ENCODE measurements around the gene FETUB. TPM values are rescaled to one million over a fixed set of nuclear protein-coding genes. Genes with fewer than 3 reads are reported as not detected.

FETUB gene
- total and polyA plus RNA-seq, 12 donors: not detected

DNA sequence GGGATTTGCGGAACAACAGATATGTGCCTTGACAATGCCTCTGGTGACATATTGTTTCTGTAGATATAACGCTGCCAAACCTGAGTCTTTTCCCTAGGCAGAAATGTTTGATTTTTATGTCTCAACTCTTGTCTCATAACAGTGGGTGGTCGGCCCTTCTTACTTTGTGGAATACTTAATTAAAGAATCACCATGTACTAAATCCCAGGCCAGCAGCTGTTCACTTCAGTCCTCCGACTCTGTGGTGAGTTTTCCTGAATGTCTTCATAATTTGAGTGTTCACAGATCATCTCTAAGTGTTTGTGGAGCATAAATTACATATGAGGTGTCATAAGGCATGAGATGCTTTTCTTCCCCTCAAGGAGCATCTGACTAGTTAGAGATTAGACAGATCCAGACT is 5.9 kb downstream of the FETUB start:
- WGBS, 4 donors: 76 to 83% (median 80%) methylated on average over 4 of the region's 4 CpGs
- Histone ChIP-seq H3K27me3 (peaks cover 10% of the 10 kb centered on the region), H3K36me3 (replicated peaks in 1 of 2) (no peaks in the 10 kb centered on the region), H3K4me3 (no peak overlapping the region), H3K4me1 (replicated peaks in 1 of 2) (no peaks in the 10 kb centered on the region), H3K9me3 (replicated peaks in 1 of 3) (no peaks in the 10 kb centered on the region), H3K27ac (no peak overlapping the region)
- no peak for DNase-seq
- intact Hi-C loops (cut with DNase I): no loop called here
- no peak for TF ChIP-seq POLR2A (IDR thresholded peaks at IDR 0.05)
- TF ChIP-seq, protein P1, sequence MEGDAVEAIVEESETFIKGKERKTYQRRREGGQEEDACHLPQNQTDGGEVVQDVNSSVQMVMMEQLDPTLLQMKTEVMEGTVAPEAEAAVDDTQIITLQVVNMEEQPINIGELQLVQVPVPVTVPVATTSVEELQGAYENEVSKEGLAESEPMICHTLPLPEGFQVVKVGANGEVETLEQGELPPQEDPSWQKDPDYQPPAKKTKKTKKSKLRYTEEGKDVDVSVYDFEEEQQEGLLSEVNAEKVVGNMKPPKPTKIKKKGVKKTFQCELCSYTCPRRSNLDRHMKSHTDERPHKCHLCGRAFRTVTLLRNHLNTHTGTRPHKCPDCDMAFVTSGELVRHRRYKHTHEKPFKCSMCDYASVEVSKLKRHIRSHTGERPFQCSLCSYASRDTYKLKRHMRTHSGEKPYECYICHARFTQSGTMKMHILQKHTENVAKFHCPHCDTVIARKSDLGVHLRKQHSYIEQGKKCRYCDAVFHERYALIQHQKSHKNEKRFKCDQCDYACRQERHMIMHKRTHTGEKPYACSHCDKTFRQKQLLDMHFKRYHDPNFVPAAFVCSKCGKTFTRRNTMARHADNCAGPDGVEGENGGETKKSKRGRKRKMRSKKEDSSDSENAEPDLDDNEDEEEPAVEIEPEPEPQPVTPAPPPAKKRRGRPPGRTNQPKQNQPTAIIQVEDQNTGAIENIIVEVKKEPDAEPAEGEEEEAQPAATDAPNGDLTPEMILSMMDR (IDR thresholded peaks at IDR 0.05): no peak

DNA sequence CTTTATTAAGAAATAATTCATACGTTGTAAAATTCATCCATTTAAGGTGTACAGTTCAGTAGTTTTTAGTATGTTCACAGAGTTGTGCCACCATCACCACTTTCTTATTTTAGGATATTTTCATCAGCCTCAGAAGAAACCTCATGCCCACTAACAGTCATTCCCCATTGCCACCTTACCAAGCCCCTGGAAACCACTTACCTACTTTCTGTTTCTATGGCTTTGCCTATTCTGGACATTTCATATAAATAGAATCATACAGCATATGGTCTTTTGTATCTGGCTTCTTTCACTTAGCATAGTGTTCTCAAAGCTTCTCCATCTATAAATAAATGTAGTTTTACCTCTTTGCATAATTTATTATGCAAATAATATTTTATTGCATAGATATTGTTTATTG is 6.6 kb downstream of the FETUB start:
- TF ChIP-seq, protein P1 (IDR thresholded peaks at IDR 0.05): no peak
- no peak for TF ChIP-seq POLR2A (IDR thresholded peaks at IDR 0.05)
- Histone ChIP-seq H3K4me1 (replicated peaks in 1 of 2) (no peaks in the 10 kb centered on the region), H3K9me3 (replicated peaks in 1 of 3) (no peaks in the 10 kb centered on the region), H3K36me3 (replicated peaks in 1 of 2) (no peaks in the 10 kb centered on the region), H3K27ac (no peak overlapping the region), H3K4me3 (no peak overlapping the region), H3K27me3 (peaks cover 9% of the 10 kb centered on the region)
- intact Hi-C loops (cut with DNase I): no loop called here
- DNase-seq: no peak
- 48 to 79% (median 70%) methylated on average over 1 of the region's 1 CpG for WGBS, 4 donors

DNA sequence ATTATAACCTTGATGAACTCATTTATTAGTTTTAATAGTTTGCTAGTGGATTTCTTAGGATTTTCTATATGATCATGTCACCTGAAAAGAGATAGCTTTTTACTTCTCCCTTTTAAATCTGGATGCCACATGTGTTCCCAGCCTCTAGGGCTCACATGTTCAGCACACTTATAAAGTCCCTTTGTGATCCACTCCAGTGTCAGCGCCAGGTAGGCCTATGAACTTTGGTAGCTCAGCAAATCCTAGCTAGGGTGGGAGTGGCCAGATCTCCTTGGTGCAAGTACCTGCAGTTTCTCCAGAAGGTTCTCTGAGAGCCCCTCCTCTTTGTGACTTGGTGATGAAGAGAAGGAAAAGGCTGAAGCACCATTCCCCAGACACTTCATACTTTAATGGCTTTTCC is 8.7 kb downstream of the FETUB start:
- Histone ChIP-seq H3K27ac (no peak overlapping the region), H3K4me1 (replicated peaks in 1 of 2) (no peaks in the 10 kb centered on the region), H3K27me3 (no peaks in the 10 kb centered on the region), H3K36me3 (replicated peaks in 1 of 2) (no peaks in the 10 kb centered on the region), H3K4me3 (no peak overlapping the region), H3K9me3 (replicated peaks in 1 of 3) (no peaks in the 10 kb centered on the region)
- 86 to 94% (median 91%) methylated on average over 1 of the region's 1 CpG for WGBS, 4 donors
- no peak for DNase-seq
- TF ChIP-seq, protein P1 (IDR thresholded peaks at IDR 0.05): no peak
- TF ChIP-seq POLR2A (IDR thresholded peaks at IDR 0.05): no peak
- intact Hi-C loops (cut with DNase I): no loop called here

DNA sequence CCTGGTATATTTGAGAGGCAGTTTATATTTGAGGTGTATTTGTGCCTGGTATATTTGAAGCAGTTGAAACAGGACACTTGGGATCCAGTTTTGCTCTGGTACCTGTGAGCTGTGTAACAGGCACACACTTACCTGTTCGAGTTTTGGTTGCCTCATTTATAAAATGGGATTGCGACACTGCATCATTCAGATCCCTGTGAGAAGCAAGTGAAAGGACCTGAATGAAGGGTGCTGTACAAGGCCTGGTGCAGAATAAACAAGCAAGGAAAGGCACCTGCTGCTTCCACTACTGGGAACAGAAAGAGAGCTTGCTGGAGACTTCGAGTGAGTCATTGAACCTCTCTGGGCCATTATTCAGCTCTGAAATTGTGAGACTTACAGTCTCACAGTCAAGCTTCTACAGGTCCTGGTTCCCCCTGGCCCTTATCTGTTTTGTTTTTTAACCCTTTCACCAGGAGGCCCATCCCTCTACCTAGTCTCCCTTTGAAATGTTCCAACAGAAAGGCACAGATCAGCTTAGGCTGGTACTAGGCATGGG is 11.5 kb downstream of the FETUB start:
- DNase-seq: no peak
- Histone ChIP-seq H3K36me3 (replicated peaks in 1 of 2) (no peaks in the 10 kb centered on the region), H3K4me3 (no peak overlapping the region), H3K27me3 (no peaks in the 10 kb centered on the region), H3K4me1 (replicated peaks in 1 of 2) (no peaks in the 10 kb centered on the region), H3K27ac (no peak overlapping the region), H3K9me3 (replicated peaks in 1 of 3) (no peaks in the 10 kb centered on the region)
- WGBS, 4 donors: 65 to 85% (median 75%) methylated on average over 3 of the region's 3 CpGs
- TF ChIP-seq, protein P1 (IDR thresholded peaks at IDR 0.05): no peak
- intact Hi-C loops (cut with DNase I): no loop called here

Measured in adrenal gland (tissue), 12 donors.